IMR-90 (cell line): Measurements from ENCODE around the gene FERMT3. TPM values are rescaled to one million over a fixed set of nuclear protein-coding genes. Genes with fewer than 3 reads are reported as not detected.

ENCODE experiments used
- ELK1 ChIP-seq: fragments of 150-350 bp; IDR thresholded peaks from 2 replicates; pipeline ENCODE4 v1.6.1; 2016; ENCODE audit warnings: low read depth, mild to moderate bottlenecking, low read length, moderate library complexity, borderline replicate concordance
- MXI1 ChIP-seq: IDR thresholded peaks from 2 replicates; pipeline ENCODE4 v1.6.1; 2012; ENCODE audit warnings: low read depth, mild to moderate bottlenecking, low read length, moderate library complexity, borderline replicate concordance
- SMC3 ChIP-seq: fragments of 150-350 bp; IDR thresholded peaks from 2 replicates; pipeline ENCODE4 v1.6.1; 2016; ENCODE audit warnings: low read depth, mild to moderate bottlenecking, antibody characterized with exemption, low read length, moderate library complexity
- polyA plus RNA-seq, 3 experiments: library from polyadenylated mRNA; depleted of rRNA; stranded (reverse); fragments of >200 nt; gene quantifications; 2 replicates each; pipeline ENCODE4 v1.2.3, GENCODE V29; 2012; ENCODE audit warnings: low replicate concordance in 1 of 3
- total RNA-seq: library from RNA; depleted of rRNA; stranded (reverse); fragments of >200 nt; gene quantifications from 2 replicates; pipeline ENCODE4 v1.2.3, GENCODE V29; 2012

Gene FERMT3
- total and polyA plus RNA-seq, 2 of the 4 experiments (the other 2 are of a cell fraction): 0.36 to 2.3 TPM

- no peak for TF ChIP-seq SMC3
- TF ChIP-seq MXI1: no peak
- TF ChIP-seq ELK1: no peak
Observed at GRCh38 chr11:64206457-64207255, at the start of gene FERMT3 (continued).
